OCI-LY3 (cell line): Measurements from ENCODE around the gene LMNA.

ENCODE experiments used
- EZH2phosphoT487 ChIP-seq: fragments of 200-600 bp; shearing (Covaris generic); IDR thresholded peaks from 2 replicates; pipeline ENCODE4 v1.6.1; 2018; ENCODE audit warnings: antibody characterized with exemption, mixed run types, low read depth
- TF ChIP-seq, protein P1 (sequence below): fragments of 200-600, 300-600 bp; sonication (generic); IDR thresholded peaks from 2 replicates; pipeline ENCODE4 v1.5.1; 2014; ENCODE audit warnings: antibody characterized with exemption, low read length, low read depth

DNA sequence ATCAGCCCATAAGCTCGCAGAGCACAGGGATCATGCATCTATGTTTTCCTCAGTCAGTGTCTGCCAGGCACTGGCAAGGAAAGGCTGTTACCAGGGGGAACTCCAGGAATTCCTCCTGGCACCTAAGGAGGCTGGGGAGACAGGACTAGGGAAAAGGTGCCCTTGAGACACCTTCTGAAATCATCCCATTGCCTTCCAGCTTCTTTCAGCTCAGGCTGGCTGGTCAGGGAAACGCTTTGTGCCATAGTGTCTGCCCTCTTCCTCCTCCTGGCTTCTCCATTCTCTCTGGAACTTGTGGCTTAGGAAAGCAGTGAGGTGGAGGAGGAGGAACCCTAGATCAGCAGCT lies 13.8 kb downstream of the LMNA start:
- TF ChIP-seq, protein P1, sequence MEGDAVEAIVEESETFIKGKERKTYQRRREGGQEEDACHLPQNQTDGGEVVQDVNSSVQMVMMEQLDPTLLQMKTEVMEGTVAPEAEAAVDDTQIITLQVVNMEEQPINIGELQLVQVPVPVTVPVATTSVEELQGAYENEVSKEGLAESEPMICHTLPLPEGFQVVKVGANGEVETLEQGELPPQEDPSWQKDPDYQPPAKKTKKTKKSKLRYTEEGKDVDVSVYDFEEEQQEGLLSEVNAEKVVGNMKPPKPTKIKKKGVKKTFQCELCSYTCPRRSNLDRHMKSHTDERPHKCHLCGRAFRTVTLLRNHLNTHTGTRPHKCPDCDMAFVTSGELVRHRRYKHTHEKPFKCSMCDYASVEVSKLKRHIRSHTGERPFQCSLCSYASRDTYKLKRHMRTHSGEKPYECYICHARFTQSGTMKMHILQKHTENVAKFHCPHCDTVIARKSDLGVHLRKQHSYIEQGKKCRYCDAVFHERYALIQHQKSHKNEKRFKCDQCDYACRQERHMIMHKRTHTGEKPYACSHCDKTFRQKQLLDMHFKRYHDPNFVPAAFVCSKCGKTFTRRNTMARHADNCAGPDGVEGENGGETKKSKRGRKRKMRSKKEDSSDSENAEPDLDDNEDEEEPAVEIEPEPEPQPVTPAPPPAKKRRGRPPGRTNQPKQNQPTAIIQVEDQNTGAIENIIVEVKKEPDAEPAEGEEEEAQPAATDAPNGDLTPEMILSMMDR: no peak
- no peak for TF ChIP-seq EZH2phosphoT487
